GM12878 (cell line): Measurements from ENCODE around the gene AFF1. TPM values are rescaled to one million over a fixed set of nuclear protein-coding genes. Genes with fewer than 3 reads are reported as not detected.

ENCODE experiments used
- BMI1 ChIP-seq: fragments of 450-650 bp; IDR thresholded peaks from 2 replicates; pipeline ENCODE4 v1.6.1; 2016; ENCODE audit warnings: mild to moderate bottlenecking, moderate library complexity, borderline replicate concordance
- CBX3 ChIP-seq: fragments of 200-600 bp; sonication (generic); IDR thresholded peaks from 2 replicates; pipeline ENCODE4 v1.6.1; 2016; ENCODE audit warnings: low read depth, borderline replicate concordance
- CEBPB ChIP-seq, 2 experiments: fragments of 150-350 bp in 1 of 2; IDR thresholded peaks; 2 replicates each; pipeline ENCODE4 v1.6.1; 2012 to 2014; ENCODE audit warnings: low read depth in 2 of 2, low read length in 2 of 2, borderline replicate concordance in 1 of 2, inconsistent platforms in 1 of 2
- CREB1 ChIP-seq: IDR thresholded peaks from 2 replicates; pipeline ENCODE4 v1.6.1; 2012; ENCODE audit warnings: low read depth, mild to moderate bottlenecking, inconsistent platforms
- CTCF ChIP-seq, 3 experiments: IDR thresholded peaks in 2 of 3; conservative IDR thresholded peaks in 1 of 3; 2 replicates each; pipeline ENCODE4 v1.5.1; 2011; ENCODE audit warnings: low read depth in 3 of 3, low read length in 3 of 3, mild to moderate bottlenecking in 3 of 3, control low read depth in 2 of 3, moderate library complexity in 2 of 3, inconsistent platforms in 1 of 3, mixed read lengths in 1 of 3; ENCODE audit not compliant: control insufficient read depth in 2 of 3, insufficient read depth in 1 of 3; ENCODE audit errors: extremely low read depth in 1 of 3
- ELK1 ChIP-seq: IDR thresholded peaks from 2 replicates; pipeline ENCODE4 v1.6.1; 2012; ENCODE audit warnings: low read depth, low read length, improper control_type of control experiment
- ETV6 ChIP-seq, 2 experiments: fragments of 450-650 bp in 1 of 2; IDR thresholded peaks in 1 of 2; conservative IDR thresholded peaks in 1 of 2; 2 replicates each; pipeline ENCODE4 v1.6.1; 2014; ENCODE audit warnings: antibody characterized with exemption in 1 of 2, borderline replicate concordance in 1 of 2, low read depth in 1 of 2, mild to moderate bottlenecking in 1 of 2, moderate library complexity in 1 of 2
- HDAC6 ChIP-seq: fragments of 200-600 bp; sonication (generic); IDR thresholded peaks from one replicate; pipeline ENCODE4 v1.8.0; 2017; ENCODE audit warnings: antibody characterized with exemption; ENCODE audit not compliant: unreplicated experiment
- IKZF2 ChIP-seq, 2 experiments: fragments of 450-650 bp; IDR thresholded peaks; 2 replicates each; pipeline ENCODE4 v1.6.1; 2017; ENCODE audit warnings: mild to moderate bottlenecking in 2 of 2, moderate library complexity in 2 of 2
- MEF2A ChIP-seq: IDR thresholded peaks from 2 replicates; pipeline ENCODE4 v1.6.1; 2011; ENCODE audit warnings: low read depth, mild to moderate bottlenecking, low read length, moderate library complexity; ENCODE audit not compliant: insufficient read depth
- MYC ChIP-seq: IDR thresholded peaks from 2 replicates; pipeline ENCODE4 v1.6.1; 2011; ENCODE audit warnings: mild to moderate bottlenecking, low read length, moderate library complexity, inconsistent platforms; ENCODE audit not compliant: insufficient read depth, insufficient replicate concordance, insufficient read length, severe bottlenecking
- NFYB ChIP-seq: IDR thresholded peaks from 2 replicates; pipeline ENCODE4 v1.6.1; 2011; ENCODE audit warnings: low read depth, mild to moderate bottlenecking, low read length, improper control_type of control experiment, moderate library complexity; ENCODE audit not compliant: insufficient read depth
- NKRF ChIP-seq: fragments of 450-650 bp; conservative IDR thresholded peaks from 2 replicates; pipeline ENCODE4 v1.6.1; 2017; ENCODE audit warnings: mild to moderate bottlenecking, moderate library complexity
- NR2C2 ChIP-seq: IDR thresholded peaks from 2 replicates; pipeline ENCODE4 v1.6.1; 2011; ENCODE audit warnings: borderline replicate concordance, low read depth; ENCODE audit not compliant: control insufficient read depth, insufficient read length
- PKNOX1 ChIP-seq: fragments of 450-650 bp; IDR thresholded peaks from 2 replicates; pipeline ENCODE4 v1.6.1; 2016; ENCODE audit warnings: mild to moderate bottlenecking
- POU2F2 ChIP-seq: IDR thresholded peaks from 3 replicates; pipeline ENCODE4 v1.6.1; 2011; ENCODE audit warnings: low read depth, mild to moderate bottlenecking, low read length, borderline replicate concordance
- RB1 ChIP-seq: fragments of 450-650 bp; formaldehyde crosslinking; IDR thresholded peaks from 2 replicates; pipeline ENCODE4 v1.6.1; 2017; ENCODE audit warnings: mild to moderate bottlenecking, borderline replicate concordance
- SKIL ChIP-seq: fragments of 450-650 bp; IDR thresholded peaks from 2 replicates; pipeline ENCODE4 v1.6.1; 2017; ENCODE audit warnings: mild to moderate bottlenecking, low read depth, inconsistent platforms; ENCODE audit not compliant: poor library complexity, severe bottlenecking
- SMC3 ChIP-seq: IDR thresholded peaks from 2 replicates; pipeline ENCODE4 v1.6.1; 2011; ENCODE audit warnings: low read length, improper control_type of control experiment, borderline replicate concordance
- ZNF622 ChIP-seq: fragments of 450-650 bp; IDR thresholded peaks from 2 replicates; pipeline ENCODE4 v1.6.1; 2017; ENCODE audit warnings: mild to moderate bottlenecking, inconsistent platforms
- ZZZ3 ChIP-seq: IDR thresholded peaks from 2 replicates; pipeline ENCODE4 v1.6.1; 2011; ENCODE audit warnings: low read depth; ENCODE audit not compliant: control insufficient read depth, insufficient read length
- polyA plus RNA-seq, 11 experiments: library from polyadenylated mRNA; depleted of rRNA in 4 of 11; unstranded in 6 of 11; stranded (reverse) in 5 of 11; fragments of >200 nt; fragmentation: Nextera tagmentation in 4 of 11; fragmentation: Illumina TruSeq in 1 of 11; extraction: Ambion mirVana in 4 of 11; extraction: Trizol in 1 of 11; gene quantifications; 1 replicate in 1 of 11; 2 replicates in 10 of 11; pipeline versions ENCODE4 v1.2.1 to v1.2.3, GENCODE V29; 2011 to 2016; ENCODE audit warnings: inconsistent platforms in 2 of 11, missing spikeins in 2 of 11, low read depth in 1 of 11
- total RNA-seq, 4 experiments: library from RNA; depleted of rRNA in 3 of 4; stranded (reverse); fragments of >200 nt in 3 of 4; fragmentation: Illumina TruSeq in 1 of 4; extraction: Trizol in 1 of 4; gene quantifications; 2 replicates each; pipeline versions ENCODE4 v1.2.1 to v1.2.3, GENCODE V29; 2013 to 2021

Gene AFF1
- total and polyA plus RNA-seq, 10 of the 15 experiments (the other 5 are each of a cell fraction or from before 2014, with no cell fraction given) = 3.5 to 56.1 (median 21.5) TPM

GRCh38 chr4:86977621-86978184, 42.9 kb downstream of the AFF1 start (continued):
- TF ChIP-seq CTCF (IDR thresholded peaks at IDR 0.05 in 2 of 3, conservative IDR thresholded peaks at IDR 0.05 in 1 of 3; ENCODE audit: control insufficient read depth in 2 of 3, extremely low read depth in 1 of 3, insufficient read depth in 1 of 3, low read depth in 3 of 3, low read length in 3 of 3) (no peak), ZNF622 (no peak), ELK1 (no peak), ZZZ3 (no peak), PKNOX1 (no peak), CBX3 (no peak), SKIL (peak; percentile 46), POU2F2 (peak; percentile 20; the same call in 1 of the 3 replicates), NR2C2 (no peak), NFYB (no peak), SMC3 (no peak), IKZF2 (IDR thresholded peaks at IDR 0.05) (peak; percentile 35 to 66; a peak in 3 of 4 replicates), RB1 (no peak), NKRF (no peak), CREB1 (no peak), HDAC6 (no peak), MEF2A (no peak), ETV6 (conservative IDR thresholded peaks at IDR 0.05 in 1 of 2, IDR thresholded peaks at IDR 0.05 in 1 of 2; ENCODE audit: borderline replicate concordance in 1 of 2, low read depth in 1 of 2) (no peak), BMI1 (peak; percentile 78; the same call in 1 of the 2 replicates), CEBPB (IDR thresholded peaks at IDR 0.05; ENCODE audit: borderline replicate concordance in 1 of 2, low read depth in 2 of 2, low read length in 2 of 2) (no peak), MYC (no peak)
